A172 (cell line): ENCODE measurements around the gene COBL. TPM values are rescaled to one million over a fixed set of nuclear protein-coding genes. Genes with fewer than 3 reads are reported as not detected.
A peak's percentile ranks its signal among the peaks of the same experiment; 100 is the strongest.
"Not testable (repeated sequence)": the region's sequence is repeated elsewhere in the genome, so short reads cannot be mapped to it uniquely, and the experiment has no call there.

Experiments used
- DNase-seq: peaks from one replicate; pipeline ENCODE4 v3.0.0-alpha.2; 2015; ENCODE audit warnings: low spot score
- total RNA-seq: library from RNA; depleted of rRNA; stranded (reverse); fragments of >200 nt; shearing (Covaris generic); gene quantifications from 2 replicates; pipeline ENCODE4 v1.2.3, GENCODE V29; 2014

The COBL gene
- total RNA-seq, 1 experiment from 2014 or later: 1.0 TPM

DNA sequence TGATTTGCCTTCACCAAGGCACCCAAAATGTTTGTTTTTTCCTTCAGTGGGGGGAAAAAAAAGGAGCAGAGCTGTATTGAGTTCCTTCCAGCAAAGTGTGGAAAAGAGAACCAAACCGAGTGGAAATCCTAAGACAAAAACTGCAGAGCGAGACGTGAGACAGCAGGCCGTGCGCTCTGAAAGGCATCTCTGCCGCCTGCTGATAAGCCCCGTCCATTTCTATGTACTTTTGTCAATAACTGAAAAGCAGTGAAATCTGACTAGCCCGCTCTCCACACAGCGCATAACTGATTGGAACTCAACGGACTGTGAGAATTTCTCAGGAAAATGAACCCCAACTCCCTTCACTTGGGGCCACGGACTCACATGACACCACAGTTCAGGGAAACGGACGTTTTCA, 83.2 kb downstream of the COBL start:
- DNase-seq: no peak

GRCh38 chr7:51230723-51231122, 85.9 kb downstream of the COBL start:
- no peak for DNase-seq

DNA sequence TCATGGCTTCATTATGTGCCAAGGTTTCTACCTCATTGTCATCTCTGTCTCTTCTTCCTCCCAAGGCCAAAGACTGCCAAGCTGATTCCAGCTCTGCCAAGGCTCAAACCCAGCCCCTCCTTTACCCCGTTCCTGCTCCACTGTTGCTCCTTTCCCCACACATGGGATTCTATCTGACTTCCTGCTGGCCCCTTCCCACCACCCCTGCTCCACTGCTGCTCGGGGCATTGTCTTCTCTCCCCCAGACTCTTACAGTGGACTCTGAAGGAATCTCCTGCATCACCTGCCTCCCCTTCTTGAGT, 86.3 kb downstream of the COBL start:
- no peak for DNase-seq

GRCh38 chr7:51229620-51230323, 86.8 kb downstream of the COBL start:
- DNase-seq: no peak

- DNase-seq: no peak
Measured at GRCh38 chr7:51229106-51229537, 87.5 kb downstream of the COBL start.

DNA sequence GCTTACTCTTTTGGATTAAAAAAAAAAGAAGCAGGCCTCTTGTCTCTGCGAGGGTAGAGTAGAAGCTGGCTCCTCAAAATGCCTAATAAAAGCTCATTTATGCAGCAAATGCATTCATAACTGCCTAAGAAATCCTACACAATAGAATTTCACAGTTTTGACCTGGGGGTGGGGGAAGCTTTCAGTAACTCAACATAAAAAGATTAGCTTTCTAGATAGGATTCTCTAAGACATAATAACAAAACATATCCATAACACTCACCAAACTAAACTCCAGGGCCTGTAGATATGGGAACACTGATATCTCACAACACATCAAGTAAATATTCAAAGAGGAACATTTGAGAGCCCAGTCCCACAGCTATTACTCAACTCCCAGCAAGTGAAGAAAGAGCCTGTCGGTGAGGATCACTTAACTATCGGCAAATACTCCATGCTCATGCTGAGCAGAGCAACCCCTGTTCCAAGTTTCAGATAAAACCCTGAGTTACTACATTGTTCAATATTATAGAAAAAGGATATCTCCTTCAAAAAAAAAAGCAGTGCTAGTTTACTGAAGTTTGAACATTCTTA, 88.1 kb downstream of the COBL start:
- DNase-seq: no peak

DNA sequence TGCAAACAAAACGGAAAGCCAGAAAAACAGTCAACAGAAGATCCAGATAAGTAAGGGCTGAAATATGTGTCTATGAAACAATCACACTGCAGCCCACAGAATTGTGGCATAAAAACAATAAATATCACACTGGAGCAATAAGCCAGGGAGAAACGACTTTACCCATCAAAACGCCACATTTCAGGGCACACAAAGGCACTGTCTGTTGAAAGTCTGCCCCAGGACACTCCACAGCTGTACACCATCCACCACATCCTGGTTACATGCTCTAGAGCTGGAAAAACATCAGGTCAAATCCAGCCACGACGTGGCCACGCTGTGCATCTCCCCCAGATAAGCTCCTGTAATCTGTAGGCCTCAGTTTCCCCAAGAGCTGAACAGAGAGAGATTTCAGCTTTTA, 88.7 kb downstream of the COBL start:
- DNase-seq: no peak

DNA sequence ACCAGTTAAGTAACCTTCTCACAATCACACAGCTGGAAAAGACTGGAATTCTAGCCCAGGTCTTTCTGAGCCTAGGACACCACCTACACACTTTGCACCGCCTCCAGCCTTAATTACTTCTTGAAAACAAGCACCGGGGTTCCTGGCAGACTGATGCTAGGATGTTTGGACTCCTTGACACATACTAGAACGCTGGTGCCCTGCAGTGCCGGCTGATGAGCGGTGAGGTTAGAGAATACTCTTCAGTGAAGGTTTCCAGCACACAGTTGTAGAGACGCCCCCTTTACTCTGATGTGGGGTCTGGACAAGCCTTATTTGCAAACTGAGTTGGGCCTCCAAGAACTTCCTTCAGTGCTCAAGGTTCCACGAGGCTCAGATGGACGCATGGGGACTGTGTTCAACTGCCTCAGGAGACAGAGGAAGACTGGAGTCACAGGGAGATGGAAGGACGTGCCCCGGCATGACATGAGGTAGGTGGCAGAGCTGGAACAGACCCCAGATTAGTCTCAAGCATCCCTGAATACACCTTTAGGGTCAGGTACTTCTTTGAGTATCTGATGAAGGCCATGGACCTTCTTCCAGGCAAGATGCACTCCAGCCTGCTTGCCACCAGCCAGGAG, 89.6 kb downstream of the COBL start:
- DNase-seq: no peak

DNA sequence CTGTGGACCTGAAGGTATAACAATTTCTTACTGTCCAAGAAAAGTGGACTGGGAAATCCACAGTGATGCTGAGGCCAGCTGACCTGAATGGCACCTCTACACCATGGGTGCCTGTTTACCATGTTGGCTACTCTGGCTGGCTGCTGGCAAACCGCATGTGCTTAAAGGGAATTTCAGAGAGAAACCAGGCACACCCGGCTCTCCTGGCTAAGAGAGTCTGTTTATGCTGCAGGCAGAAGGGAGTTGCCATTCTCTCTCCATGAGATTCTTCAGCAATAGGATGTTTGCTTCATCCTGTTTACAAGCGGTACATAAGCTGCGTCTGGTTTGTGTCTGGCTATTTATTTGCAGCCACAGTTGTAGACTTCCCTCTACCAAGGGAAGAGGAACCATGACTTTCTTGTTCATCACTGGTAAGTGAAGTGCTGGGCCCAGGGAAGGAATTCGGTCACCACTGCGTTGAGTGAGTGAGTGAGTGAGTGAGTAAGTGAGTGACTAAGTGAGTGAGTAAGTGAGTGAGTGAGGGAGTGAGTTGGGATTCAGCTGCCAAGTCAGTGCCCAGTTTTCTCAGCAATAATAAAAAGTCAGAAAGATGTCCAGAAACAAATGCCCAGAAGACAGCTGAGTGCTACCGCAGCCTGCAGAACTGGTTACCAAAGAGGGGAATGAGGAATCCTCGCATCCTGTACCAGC, 90.4 kb downstream of the COBL start:
- DNase-seq: no peak

DNA sequence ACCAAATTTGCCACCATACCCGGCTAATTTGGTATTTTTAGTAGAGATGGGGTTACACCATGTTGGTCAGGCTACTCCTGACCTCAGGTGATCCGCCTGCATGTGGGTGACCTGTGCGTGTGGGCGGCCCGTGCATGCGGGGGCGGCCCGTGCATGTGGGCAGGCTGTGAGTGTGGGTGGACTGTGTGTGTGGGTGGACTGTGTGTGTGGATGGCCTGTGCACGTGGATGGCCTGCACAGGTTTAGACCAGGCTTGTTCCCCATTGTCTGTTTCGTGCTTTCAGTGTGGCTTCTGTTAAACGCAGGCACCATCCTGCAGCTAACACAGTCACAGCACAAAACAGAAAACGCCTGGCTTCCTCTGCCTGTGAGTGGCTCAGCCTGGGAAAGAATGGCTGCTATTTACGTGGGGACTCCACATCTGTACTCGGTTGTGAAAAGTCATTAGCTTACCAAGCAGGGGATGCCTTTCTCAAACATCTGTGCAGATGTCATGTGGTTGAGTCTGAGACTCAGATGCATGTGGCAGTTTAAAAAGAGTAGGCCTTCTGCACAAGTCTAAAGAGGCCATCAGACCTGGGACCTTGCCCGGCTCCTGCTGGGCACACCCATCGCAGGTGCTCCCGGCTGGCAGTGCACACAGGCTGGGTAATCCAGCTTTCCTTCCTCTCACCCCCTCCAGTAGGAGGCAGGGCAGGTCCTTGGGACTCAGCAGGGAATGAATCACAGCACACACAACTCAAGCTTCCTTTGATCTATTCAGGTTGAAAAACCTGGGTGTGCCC, 91.6 kb downstream of the COBL start:
- peak; percentile 22 for DNase-seq

GRCh38 chr7:51223505-51223904, 93.1 kb downstream of the COBL start:
- no peak for DNase-seq

DNA sequence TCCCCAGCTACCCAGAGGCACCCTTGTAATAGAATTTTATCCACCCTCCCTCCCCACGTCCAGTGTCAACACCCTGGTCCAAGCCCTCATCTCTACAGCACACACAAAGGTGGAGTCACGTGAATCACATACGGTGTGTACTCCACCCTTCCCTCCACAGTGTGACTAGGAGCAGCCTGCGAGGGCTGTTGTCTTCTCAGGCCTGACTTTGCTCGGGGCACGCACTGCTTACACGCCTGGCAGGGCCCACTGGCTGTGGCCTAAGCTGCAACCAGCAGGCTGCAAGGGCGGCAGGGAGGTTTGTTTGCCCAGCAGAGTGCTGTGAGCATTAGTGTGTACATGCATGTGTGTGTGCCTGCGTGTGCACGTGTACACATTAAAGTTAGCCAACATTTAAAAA, 93.7 kb downstream of the COBL start:
- DNase-seq: no peak

- DNase-seq: no peak
Measured at GRCh38 chr7:51220226-51220625, 96.4 kb downstream of the COBL start.

DNA sequence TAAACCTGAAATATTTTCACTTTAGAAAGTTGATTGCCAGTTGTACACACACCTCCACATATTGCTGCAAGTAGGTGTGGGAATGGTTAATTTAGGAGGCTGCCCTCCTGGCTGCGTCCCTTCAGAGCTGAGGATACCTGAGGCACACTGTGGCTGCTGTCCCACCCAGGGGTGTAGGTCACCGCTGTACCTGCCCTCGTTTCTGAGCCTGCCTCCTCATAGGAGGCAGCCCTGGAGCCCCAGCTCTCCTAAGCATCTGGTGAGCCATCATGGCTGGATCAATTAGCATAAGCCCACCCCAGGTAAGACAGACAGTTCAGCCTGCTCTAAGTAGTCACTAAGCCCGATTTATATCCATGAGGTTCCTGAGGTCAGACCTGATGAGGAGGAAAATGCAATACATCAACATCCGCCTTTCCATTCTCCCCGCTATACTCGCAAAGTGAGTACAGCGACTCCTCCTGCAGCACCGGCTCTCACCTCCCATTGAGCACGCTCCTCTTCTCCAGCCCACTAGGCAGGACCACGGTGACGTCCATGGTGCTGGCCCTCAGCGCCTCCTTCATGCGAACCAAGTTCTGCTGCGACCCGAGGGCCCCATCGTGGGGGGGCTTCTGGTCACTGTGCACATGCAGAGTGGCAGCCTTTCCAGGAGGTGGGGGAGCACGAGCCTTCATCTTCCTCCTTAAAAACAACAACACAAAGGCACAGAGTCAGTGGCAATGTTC, 97.2 kb downstream of the COBL start:
- no peak for DNase-seq

- DNase-seq: no peak
Measured at GRCh38 chr7:51217804-51218203, 98.8 kb downstream of the COBL start.

- no peak for DNase-seq
Measured at GRCh38 chr7:51214098-51214497, 102.5 kb downstream of the COBL start.

- DNase-seq: no peak
Measured at GRCh38 chr7:51213618-51214017, 103.0 kb downstream of the COBL start.

- no peak for DNase-seq
Measured at GRCh38 chr7:51210766-51211165, 105.8 kb downstream of the COBL start.

DNA sequence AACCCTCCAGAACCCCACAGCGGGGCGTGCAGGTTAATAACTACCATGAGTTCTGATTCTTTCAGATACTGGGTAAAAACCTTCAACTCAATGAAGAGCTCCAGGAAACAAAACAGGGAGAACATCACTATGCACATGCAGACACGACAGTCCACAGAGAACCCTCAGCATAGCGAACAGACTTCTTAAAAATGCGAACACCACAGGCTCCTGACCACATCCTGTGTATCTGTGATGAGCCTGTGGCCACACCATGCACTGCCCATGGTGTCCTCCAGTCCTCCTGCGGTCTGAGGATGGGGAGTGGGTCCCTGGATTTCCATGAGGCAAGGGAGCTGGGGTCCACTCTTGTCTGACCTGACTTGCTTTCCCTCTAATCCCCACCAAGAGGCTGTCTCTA, 107.2 kb downstream of the COBL start:
- peak; percentile 50 for DNase-seq

DNA sequence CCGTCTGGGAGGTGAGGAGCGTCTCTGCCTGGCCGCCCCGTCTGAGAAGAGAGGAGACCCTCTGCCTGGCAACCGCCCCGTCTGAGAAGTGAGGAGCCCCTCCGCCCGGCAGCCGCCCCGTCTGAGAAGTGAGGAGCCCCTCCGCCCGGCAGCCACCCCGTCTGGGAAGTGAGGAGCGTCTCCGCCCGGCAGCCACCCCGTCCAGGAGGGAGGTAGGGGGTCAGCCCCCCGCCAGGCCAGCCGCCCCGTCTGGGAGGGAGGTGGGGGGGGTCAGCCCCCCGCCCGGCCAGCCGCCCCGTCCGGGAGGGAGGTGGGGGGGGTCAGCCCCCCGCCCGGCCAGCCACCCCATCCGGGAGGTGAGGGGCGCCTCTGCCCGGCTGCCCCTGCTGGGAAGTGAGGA, 108.5 kb downstream of the COBL start:
- DNase-seq: not testable (repeated sequence)

GRCh38 chr7:51198654-51199053, 118.0 kb downstream of the COBL start:
- no peak for DNase-seq

GRCh38 chr7:51190969-51191368, 125.6 kb downstream of the COBL start:
- DNase-seq: no peak
